HG03097 (cell line): ENCODE measurements around the gene METAP1D.
"Not testable (repeated sequence)": the region's sequence is repeated elsewhere in the genome, so short reads cannot be mapped to it uniquely, and the experiment has no call there.

Experiments used
- ATAC-seq: cut with Tn5 transposase; IDR thresholded peaks from one replicate; pipeline ENCODE4 v1.9.1; 2021; ENCODE audit not compliant: unreplicated experiment, low FRiP score

METAP1D gene

DNA sequence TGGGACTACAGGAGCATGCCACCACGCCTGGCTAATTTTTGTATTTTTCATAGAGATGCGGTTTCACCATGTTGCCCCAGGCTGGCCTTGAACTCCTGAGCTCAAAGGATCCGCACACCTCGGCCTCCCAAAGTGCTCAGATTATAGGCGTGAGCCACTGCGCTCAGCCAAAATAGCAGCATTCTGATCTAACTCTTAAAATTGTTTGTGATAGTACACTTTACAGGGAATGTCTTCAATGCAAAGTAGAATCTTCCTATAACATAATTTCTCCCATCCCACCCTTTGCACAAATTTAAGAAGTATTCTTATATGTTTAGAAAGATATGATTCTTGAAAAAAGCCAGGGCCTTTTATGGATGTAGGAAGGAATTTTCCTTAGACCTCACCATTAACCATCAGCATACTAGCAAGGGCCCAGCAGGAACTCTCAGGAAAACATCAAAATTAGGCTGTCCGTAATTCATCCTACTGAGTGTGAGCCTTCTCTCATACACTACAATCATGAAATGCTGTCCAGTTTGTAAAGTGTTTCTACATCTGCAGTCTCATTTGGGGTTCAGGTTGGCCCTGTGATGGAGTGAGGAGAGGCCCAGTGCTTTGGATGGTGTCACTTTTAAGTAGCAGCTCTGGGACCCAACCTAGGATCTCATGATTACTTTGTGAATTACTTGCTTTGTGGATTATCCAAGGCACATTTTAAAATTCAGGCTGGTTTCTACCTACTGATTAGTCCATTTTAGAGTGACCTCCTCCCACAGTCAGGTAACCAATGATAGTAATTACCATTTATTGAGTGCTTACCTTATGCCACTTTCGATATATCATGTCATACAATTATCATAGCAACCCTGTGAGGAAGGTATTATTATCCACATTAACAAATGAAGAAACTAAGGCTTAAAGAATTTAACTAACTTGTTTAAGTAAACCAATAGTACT lies 48.1 kb downstream of the METAP1D start:
- no peak for ATAC-seq

DNA sequence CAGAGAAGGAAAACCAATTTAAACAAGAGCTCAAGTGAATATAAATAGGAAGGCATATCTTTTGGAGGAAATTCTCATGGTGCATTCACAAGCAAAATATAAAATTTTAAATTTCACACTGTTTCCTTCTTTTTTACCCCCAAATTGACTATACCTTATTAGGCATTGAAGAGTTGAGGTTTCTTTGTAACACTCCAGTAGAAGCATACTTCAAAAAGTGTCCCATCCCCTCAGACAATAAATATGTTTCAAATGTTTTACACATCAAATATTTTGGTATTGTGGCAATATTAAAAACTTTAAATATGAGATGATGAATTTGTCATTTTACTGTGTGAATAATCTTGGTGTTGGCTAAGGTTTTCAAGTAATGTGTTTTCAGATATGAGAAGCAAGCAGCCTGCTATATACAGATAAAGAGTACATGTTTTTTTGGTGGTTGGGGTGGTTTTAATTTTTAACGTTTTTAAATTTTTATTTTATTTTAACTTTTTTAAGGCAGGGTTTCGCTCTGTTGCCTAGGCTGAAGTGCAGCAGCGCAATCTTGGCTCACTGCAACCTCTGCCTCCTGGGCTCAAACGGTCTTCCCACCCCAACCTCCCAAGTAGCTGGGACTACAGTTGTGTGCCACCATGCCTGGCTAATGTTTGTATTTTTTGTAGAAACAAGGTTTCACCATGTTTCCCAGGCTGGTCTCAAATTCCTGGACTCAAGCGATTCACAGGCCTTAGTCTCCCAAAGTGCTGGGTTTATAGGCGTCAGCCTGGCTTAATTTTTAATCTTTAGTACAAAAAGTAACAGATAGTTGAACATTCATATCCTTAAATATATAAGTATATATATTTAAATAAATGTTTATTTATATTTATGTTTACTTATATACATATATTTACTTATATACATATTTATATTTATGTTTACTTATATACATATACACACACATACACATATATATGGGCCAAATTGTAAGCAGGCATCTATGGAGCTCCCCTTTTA lies 49.1 kb downstream of the METAP1D start:
- no peak for ATAC-seq

DNA sequence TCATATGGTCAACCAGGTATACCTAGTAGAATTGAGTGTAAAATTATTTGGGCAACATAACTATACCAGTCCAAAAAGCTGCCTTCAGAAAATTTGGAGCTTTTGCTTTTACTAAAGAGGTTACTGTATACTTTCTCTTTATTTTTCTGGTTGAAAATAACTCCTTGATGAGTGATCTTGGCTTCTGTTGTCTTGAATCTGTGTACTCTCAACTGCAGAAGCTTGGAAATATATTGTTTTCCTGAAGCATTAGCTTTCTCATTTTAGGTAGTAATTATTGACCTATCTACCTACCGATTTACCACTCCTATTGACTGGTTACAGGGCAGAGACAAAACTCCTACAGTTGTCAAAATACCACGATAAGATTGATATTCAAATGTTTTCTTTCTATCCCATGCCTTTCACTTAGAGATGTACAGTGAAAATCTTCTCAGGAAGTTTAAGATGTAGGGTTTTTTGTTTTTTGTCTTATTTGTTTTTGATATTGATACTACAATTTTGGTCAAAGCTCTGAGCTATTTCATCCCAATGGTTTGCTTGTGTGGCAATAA lies 49.9 kb downstream of the METAP1D start:
- ATAC-seq, result no peak

DNA sequence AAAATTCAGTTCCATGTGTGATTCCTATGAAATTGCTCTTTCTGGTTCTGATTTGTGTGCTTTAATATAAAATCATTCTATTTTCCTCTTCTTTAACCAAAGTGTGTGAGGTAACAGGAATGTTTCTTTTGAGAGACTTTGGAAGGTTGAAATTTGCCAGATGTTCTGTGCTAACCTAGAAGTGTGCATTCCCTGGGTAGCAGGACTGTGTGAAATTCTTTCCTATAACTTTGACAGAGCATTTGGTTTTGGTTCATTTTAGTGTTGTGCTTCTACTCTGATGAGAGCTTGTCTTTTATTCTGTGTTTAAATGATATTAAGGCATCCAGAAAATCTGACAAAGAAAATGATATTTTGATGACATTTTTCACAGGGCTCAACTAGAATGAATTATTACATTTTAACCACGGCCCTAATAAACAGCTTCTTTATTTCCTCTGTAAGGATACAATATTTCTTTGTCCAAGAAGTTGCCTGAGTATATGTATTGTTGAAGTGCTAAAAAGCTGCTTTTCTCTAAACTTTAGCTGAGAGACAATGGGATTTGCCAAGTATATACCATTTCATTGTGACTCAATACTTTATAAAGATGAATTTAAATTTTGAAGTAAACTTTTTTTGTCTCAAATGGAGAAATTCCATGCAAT lies 50.8 kb downstream of the METAP1D start:
- ATAC-seq, result no peak

- ATAC-seq, result no peak
Measured at GRCh38 chr2:172052000-172052983, 52.5 kb downstream of the METAP1D start.

DNA sequence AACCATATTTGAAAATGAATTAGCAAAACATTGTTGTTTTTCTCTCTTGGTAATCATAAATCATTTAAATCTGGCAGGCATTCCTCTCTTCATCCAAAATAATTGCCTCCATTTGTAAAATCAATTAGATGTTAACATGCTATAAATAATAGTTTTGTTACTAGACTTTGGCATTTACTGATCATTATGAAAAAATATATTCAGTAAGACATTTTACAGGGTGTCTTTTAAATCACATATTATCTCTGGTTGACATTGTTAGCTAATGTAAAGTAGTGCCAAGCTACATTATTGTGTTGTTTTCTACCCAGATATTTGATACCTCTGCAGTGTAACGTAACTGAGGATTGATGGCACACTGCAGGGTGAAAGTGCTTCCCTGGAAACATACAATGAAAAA lies 53.7 kb downstream of the METAP1D start:
- no peak for ATAC-seq

- no peak for ATAC-seq
Measured at GRCh38 chr2:172056293-172056692, 56.5 kb downstream of the METAP1D start.

DNA sequence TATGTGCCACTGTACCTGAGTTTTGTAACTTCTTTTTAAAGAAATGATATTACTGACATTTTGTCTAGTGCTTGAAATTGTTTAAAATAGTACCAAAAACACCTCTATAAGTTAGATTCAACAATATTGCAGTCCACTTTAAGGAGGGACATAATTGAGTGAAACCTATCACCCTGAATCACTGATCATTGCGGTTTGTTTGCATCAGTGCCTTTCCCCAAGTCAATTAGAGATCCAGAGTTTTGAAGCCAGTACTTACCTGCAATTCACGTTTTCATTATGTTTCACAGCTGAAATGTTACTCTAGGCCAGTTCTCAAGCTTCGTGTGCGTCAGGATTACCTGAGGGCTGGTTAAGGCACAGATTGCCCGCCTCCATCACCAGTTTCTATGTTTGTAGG lies 58.9 kb downstream of the METAP1D start:
- no peak for ATAC-seq

DNA sequence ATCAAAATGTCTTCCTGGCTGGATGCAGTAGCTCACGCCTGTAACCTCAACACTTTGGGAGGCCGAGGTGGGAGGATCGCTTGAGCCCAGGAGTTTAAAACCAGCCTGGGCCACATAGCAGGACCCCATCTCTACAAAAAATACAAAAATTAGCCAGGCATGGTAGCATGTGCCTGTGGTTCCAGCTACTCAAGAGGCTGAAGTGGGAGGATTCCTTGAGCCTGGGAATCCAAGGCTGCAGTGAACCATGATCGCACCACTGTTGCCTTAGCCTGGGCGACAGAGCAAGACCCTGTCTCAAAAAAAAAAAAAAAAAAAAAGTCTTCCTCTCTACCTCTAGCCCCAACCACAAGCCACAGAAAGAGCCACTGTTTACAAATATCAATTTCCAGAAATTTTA lies 60.4 kb downstream of the METAP1D start:
- ATAC-seq, result not testable (repeated sequence)

DNA sequence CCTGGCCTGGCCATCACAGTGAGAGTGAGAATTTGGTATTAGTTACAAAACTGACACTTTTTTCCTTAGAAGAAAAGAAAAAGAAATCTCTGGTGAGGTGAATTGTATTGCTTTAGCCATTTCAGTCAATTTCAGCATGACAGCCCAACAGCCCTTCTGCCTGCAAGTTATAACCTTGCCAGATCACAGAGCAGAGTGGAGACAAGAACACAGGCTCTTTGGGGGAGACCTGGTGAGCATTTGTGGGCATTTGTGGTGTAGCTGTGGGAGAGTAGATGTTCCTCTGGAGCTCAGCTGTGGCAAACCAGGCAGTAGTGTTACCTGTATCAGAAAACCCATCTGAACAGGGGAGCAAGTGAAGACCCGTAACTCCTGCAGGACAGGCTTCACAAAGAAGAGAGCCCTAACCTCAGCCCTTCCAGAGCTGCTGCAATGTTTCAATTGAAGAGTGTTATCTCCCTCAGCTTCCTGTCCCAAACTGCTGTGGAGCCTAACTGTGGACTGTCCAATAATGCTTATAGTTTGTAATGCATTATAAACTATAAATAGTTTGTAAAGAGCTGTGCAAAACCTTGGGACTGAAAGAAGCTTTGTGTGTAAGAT lies 62.8 kb downstream of the METAP1D start:
- ATAC-seq, result no peak

DNA sequence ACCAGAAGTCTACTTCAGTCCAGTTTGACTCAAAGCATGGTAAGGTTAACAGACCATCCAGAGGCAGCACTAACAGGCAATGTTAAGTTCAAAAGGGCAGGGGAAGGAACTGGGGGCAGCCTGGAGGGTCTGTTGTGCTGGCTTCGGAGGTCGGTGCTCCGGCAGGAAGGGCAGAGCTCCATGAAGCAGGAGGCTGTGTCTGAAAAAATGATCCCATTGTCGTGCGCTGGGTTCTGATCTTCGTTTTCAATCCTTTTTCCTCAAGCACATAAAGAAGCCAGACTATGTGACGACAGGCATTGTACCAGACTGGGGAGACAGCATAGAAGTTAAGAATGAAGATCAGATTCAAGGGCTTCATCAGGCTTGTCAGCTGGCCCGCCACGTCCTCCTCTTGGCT lies 63.7 kb downstream of the METAP1D start:
- no peak for ATAC-seq

DNA sequence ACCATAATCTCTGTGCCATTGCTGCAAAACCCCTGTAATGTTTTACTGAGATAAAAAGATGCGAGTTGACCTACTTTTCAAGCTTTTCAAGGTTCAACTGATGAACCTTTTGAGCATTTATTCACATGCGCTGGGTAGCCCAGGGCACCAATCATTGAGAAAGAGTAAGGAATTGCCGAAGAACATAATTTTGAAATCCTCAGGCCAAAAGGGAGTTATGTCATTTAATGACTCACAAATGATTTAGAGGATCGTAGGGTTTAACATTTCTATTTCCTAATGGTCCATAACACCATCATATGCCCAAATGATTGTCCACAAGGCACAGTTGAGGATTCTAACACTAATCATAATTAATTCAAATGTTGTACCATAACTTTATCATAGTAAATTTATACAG lies 65.4 kb downstream of the METAP1D start:
- ATAC-seq, result no peak

- ATAC-seq, result no peak
Measured at GRCh38 chr2:172066394-172066886, 66.7 kb downstream of the METAP1D start.

- ATAC-seq, result not testable (repeated sequence)
Measured at GRCh38 chr2:172067905-172068304, 68.2 kb downstream of the METAP1D start.

DNA sequence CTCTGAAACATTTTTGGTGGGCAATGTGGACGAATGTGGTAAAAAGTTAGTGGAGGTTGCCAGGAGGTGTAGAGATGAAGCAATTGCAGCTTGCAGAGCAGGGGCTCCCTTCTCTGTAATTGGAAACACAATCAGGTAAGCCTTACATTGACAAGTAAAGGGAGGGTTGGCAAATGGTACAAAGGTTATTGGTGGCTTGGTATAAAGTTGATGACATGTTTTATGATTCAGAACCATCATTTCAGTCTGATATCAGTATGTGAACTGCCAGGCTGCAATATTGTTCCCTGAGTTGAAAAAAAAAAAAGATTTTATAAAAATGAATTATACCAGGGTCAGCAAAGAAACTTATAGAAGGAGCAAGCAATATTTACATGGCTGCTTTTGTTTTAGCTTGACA lies 71.2 kb downstream of the METAP1D start:
- ATAC-seq, result no peak

GRCh38 chr2:172072303-172072702 lies 72.5 kb downstream of the METAP1D start:
- ATAC-seq, result no peak

- no peak for ATAC-seq
Measured at GRCh38 chr2:172072706-172073105, 73.0 kb downstream of the METAP1D start.

DNA sequence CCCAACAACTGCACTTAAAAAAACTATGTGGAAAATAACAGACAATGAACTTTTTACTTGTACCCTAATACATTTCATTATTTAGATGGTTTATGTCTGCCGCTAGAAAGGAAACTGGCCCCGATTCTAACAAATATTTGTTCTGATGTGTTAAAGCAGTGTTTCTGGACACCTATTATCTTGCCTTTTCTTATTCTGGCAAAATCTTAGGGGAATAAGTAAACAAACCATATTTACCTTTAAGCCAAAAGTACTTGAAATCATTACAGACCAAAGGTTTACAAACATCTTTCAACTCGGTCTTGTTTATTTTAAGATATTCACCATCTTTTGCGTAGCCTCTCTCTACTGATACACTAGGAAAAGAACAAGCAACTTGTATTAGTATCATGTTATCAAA lies 73.8 kb downstream of the METAP1D start:
- no peak for ATAC-seq

- no peak for ATAC-seq
Measured at GRCh38 chr2:172074254-172074653, 74.5 kb downstream of the METAP1D start.
